PC-3 (cell line): ENCODE results near the gene AKAP6. TPM values are rescaled to one million over a fixed set of nuclear protein-coding genes. Genes with fewer than 3 reads are reported as not detected.

Experiments
- ATAC-seq: fragments of 200-7000 bp; cut with Tn5 transposase; 2 replicates; pipeline ENCODE4 v1.9.1; 2020; ENCODE audit warnings: mild to moderate bottlenecking, moderate library complexity
- BruUV-seq: library from RNA; stranded (reverse); fragments of 400-500 nt; replicated peaks from 2 replicates; lab custom pipeline; 2021; lab: Mats Ljungman, UMichigan
- CTCF ChIA-PET: fragments of 300-600 bp; sonication (Branson Sonifier 250); formaldehyde crosslinking; loops from one replicate; lab custom pipeline; 2022; ENCODE audit warnings: antibody characterized with exemption; lab: Charles Lee
- POLR2A ChIA-PET: fragments of 300-600 bp; sonication (Branson Sonifier 250); formaldehyde crosslinking; loops from one replicate; lab custom pipeline; 2022; ENCODE audit warnings: antibody characterized with exemption; ENCODE audit not compliant: unreplicated experiment; lab: Charles Lee
- DNase-seq: peaks from one replicate; pipeline ENCODE4 v3.0.0-alpha.2; 2015
- H2AFZ ChIP-seq: fragments of 300-600 bp; sonication (generic); 2 replicates; pipeline ENCODE4 v1.6.0; 2016; ENCODE audit warnings: antibody characterized with exemption, low read length
- H3F3A ChIP-seq: fragments of 300-600 bp; sonication (generic); one replicate; pipeline ENCODE4 v1.6.0; 2017; ENCODE audit warnings: antibody characterized with exemption, low read length, control low read depth, mild to moderate bottlenecking; ENCODE audit not compliant: unreplicated experiment
- H3K27ac ChIP-seq: fragments of 300-600 bp; sonication (generic); 2 replicates; pipeline ENCODE4 v1.5.1; 2016; ENCODE audit warnings: mild to moderate bottlenecking, low read length
- H3K27me3 ChIP-seq: fragments of 300-600 bp; sonication (generic); 2 replicates; pipeline ENCODE4 v1.6.1; 2016; ENCODE audit warnings: low read length, mixed read lengths
- H3K36me3 ChIP-seq: fragments of 300-600 bp; sonication (generic); 2 replicates; pipeline ENCODE4 v1.6.1; 2016; ENCODE audit warnings: low read depth, mixed run types, low read length, mixed read lengths
- H3K4me1 ChIP-seq: fragments of 300-600 bp; sonication (generic); 2 replicates; pipeline ENCODE4 v1.5.1; 2016; ENCODE audit warnings: low read length; ENCODE audit not compliant: insufficient read depth
- H3K4me2 ChIP-seq: fragments of 300-600 bp; sonication (generic); 2 replicates; pipeline ENCODE4 v1.6.0; 2016; ENCODE audit warnings: low read length
- H3K4me3 ChIP-seq: fragments of 300-600 bp; sonication (generic); 2 replicates; pipeline ENCODE4 v1.5.1; 2016; ENCODE audit warnings: mild to moderate bottlenecking, low read length, mixed read lengths
- H3K79me2 ChIP-seq: fragments of 300-600 bp; sonication (generic); 2 replicates; pipeline ENCODE4 v1.6.1; 2017; ENCODE audit warnings: low read length, mixed read lengths
- H3K9ac ChIP-seq: fragments of 300-600 bp; sonication (generic); 2 replicates; pipeline ENCODE4 v1.6.0; 2016; ENCODE audit warnings: mild to moderate bottlenecking, low read length
- H3K9me2 ChIP-seq: fragments of 300-600 bp; sonication (generic); replicated peaks from 2 replicates; pipeline ENCODE4 v1.6.1; 2016; ENCODE audit warnings: mixed run types, low read length, mixed read lengths
- H3K9me3 ChIP-seq: fragments of 300-600 bp; sonication (generic); 2 replicates; pipeline ENCODE4 v1.6.1; 2016; ENCODE audit warnings: low read length, mixed read lengths
- H4K20me1 ChIP-seq: fragments of 300-600 bp; sonication (generic); 2 replicates; pipeline ENCODE4 v1.6.1; 2016; ENCODE audit warnings: low read length, mixed read lengths
- EZH2 ChIP-seq: fragments of 300-600 bp; sonication (generic); IDR thresholded peaks from one replicate; pipeline ENCODE4 v1.6.1; 2017; ENCODE audit warnings: antibody characterized with exemption, mild to moderate bottlenecking, low read length; ENCODE audit not compliant: unreplicated experiment
- EZH2phosphoT487 ChIP-seq: fragments of 300-600 bp; sonication (generic); IDR thresholded peaks from 2 replicates; pipeline ENCODE4 v1.6.1; 2018; ENCODE audit warnings: mild to moderate bottlenecking, antibody characterized with exemption, low read length, borderline replicate concordance
- intact Hi-C: fragments of 100-400 bp; cut with micrococcal nuclease; formaldehyde crosslinking; loops from 2 replicates; pipeline ENCODE4 v1.9.0; 2023
- total RNA-seq: library from RNA; depleted of rRNA; stranded (reverse); fragments of >200 nt; gene quantifications from 2 replicates; pipeline ENCODE4 v1.2.3, GENCODE V29; 2014
- TF ChIP-seq, protein P1 (sequence below): fragments of 300-600 bp; sonication (generic); conservative IDR thresholded peaks from 2 replicates; pipeline ENCODE4 v1.5.1; 2017; ENCODE audit warnings: antibody characterized with exemption, low read depth, mild to moderate bottlenecking, low read length

Gene AKAP6
- total RNA-seq, 1 experiment from 2014 or later, result 1.5 TPM

- no peak overlapping the region for H3K4me3 ChIP-seq
- no peak for TF ChIP-seq EZH2
- TF ChIP-seq, protein P1, sequence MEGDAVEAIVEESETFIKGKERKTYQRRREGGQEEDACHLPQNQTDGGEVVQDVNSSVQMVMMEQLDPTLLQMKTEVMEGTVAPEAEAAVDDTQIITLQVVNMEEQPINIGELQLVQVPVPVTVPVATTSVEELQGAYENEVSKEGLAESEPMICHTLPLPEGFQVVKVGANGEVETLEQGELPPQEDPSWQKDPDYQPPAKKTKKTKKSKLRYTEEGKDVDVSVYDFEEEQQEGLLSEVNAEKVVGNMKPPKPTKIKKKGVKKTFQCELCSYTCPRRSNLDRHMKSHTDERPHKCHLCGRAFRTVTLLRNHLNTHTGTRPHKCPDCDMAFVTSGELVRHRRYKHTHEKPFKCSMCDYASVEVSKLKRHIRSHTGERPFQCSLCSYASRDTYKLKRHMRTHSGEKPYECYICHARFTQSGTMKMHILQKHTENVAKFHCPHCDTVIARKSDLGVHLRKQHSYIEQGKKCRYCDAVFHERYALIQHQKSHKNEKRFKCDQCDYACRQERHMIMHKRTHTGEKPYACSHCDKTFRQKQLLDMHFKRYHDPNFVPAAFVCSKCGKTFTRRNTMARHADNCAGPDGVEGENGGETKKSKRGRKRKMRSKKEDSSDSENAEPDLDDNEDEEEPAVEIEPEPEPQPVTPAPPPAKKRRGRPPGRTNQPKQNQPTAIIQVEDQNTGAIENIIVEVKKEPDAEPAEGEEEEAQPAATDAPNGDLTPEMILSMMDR, result no peak
- no peak for TF ChIP-seq EZH2phosphoT487
- ATAC-seq (no peak), DNase-seq (no peak)
- no peaks in the 10 kb centered on the region; the same call in 1 of the 2 replicates for H3K9me3 ChIP-seq
- POLR2A ChIA-PET, result no interaction called here
- H4K20me1 ChIP-seq, result no peaks in the 10 kb centered on the region
- no peaks in the 10 kb centered on the region for H3K79me2 ChIP-seq
- no peak overlapping the region for H2AFZ ChIP-seq
- no peaks in the 10 kb centered on the region for H3F3A ChIP-seq
- H3K9ac ChIP-seq, result no peak overlapping the region
- H3K27me3 ChIP-seq, result no peaks in the 10 kb centered on the region
- H3K36me3 ChIP-seq, result no peaks in the 10 kb centered on the region
- BruUV-seq, result no TSS peak
- intact Hi-C loops, result no loop called here
- peaks cover 32% of the 10 kb centered on the region for H3K4me1 ChIP-seq
- H3K27ac ChIP-seq, result no peak overlapping the region
- H3K9me2 ChIP-seq, result no peaks in the 10 kb centered on the region
- H3K4me2 ChIP-seq, result no peak overlapping the region
- CTCF ChIA-PET, result no interaction called here
Measured at GRCh38 chr14:32422440-32422839, 93.3 kb downstream of the AKAP6 start.

DNA sequence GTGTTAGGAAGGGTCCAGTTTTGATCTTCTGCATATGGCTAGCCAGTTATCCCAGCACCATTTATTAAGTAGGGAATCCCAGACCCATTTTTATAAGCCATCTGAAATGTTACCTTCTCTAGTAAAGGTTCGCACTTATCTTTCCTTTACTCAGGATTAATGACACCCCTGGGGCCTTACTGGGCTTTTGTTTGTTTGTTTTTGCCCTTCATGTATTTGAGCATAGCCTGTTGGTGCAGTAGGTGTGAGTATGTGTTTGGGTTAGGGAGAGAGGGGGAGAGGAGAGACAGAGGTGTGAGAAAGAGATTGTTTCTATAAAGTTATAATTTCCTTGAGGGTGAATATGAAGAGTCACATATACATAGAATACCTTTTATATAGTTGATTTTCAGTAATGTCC, 96.9 kb downstream of the AKAP6 start:
- CTCF ChIA-PET, result no interaction called here
- ATAC-seq, result no peak

More for the DNA sequence above, 96.9 kb downstream of the AKAP6 start:
- no TSS peak for BruUV-seq
- peaks cover 25% of the 10 kb centered on the region for H3K4me1 ChIP-seq
- no peak overlapping the region for H3K4me3 ChIP-seq
- H3K27me3 ChIP-seq, result no peaks in the 10 kb centered on the region
- no peaks in the 10 kb centered on the region for H3K9me2 ChIP-seq
- no peak overlapping the region for H3K4me2 ChIP-seq
- no peak for DNase-seq
- intact Hi-C loops, result no loop called here
- POLR2A ChIA-PET, result no interaction called here
- no peaks in the 10 kb centered on the region; the same call in 1 of the 2 replicates for H3K9me3 ChIP-seq
- H3K36me3 ChIP-seq, result no peaks in the 10 kb centered on the region
- H3F3A ChIP-seq, result no peaks in the 10 kb centered on the region
- no peak overlapping the region for H3K27ac ChIP-seq
- H3K9ac ChIP-seq, result no peak overlapping the region
- TF ChIP-seq, protein P1, result no peak
- no peak for TF ChIP-seq EZH2phosphoT487
- TF ChIP-seq EZH2, result no peak
- no peaks in the 10 kb centered on the region for H4K20me1 ChIP-seq
- no peaks in the 10 kb centered on the region for H3K79me2 ChIP-seq
- no peak overlapping the region for H2AFZ ChIP-seq
